SU-DHL-6 (cell line): Measurements from ENCODE around the gene HABP4.

ENCODE experiments used
- H2AFZ ChIP-seq: fragments of 200-600 bp; sonication (generic); 2 replicates; pipeline ENCODE4 v1.6.1; 2014; ENCODE audit warnings: low read depth, mild to moderate bottlenecking, moderate library complexity, mixed read lengths, antibody characterized with exemption, low read length; ENCODE audit not compliant: severe bottlenecking
- H3F3A ChIP-seq: fragments of 200-600 bp; shearing (Covaris generic); 2 replicates; pipeline ENCODE4 v1.6.0; 2016; ENCODE audit warnings: antibody characterized with exemption, mild to moderate bottlenecking; ENCODE audit not compliant: insufficient read depth
- H3K27ac ChIP-seq: fragments of 200-600 bp; sonication (generic); 2 replicates; pipeline ENCODE4 v1.5.1; 2016; ENCODE audit warnings: low read depth, mild to moderate bottlenecking, low read length, moderate library complexity, mixed read lengths
- H3K27me3 ChIP-seq: fragments of 200-600 bp; sonication (generic), shearing (Covaris generic); 2 replicates; pipeline ENCODE4 v1.6.0; 2014; ENCODE audit warnings: mild to moderate bottlenecking, low read length
- H3K36me3 ChIP-seq: fragments of 200-600 bp; sonication (generic); 2 replicates; pipeline ENCODE4 v1.6.1; 2014; ENCODE audit warnings: mild to moderate bottlenecking, low read length, mixed read lengths
- H3K4me2 ChIP-seq: fragments of 300-600, 200-600 bp; shearing (Covaris generic), sonication (generic); 2 replicates; pipeline ENCODE4 v1.6.0; 2014; ENCODE audit warnings: low read length, low read depth, mild to moderate bottlenecking; ENCODE audit not compliant: poor library complexity, severe bottlenecking
- H3K4me3 ChIP-seq: fragments of 200-600 bp; sonication (generic); 2 replicates; pipeline ENCODE4 v1.5.1; 2014; ENCODE audit warnings: antibody characterized with exemption, low read length, mild to moderate bottlenecking, mixed read lengths; ENCODE audit not compliant: insufficient read depth, poor library complexity, severe bottlenecking
- H3K79me2 ChIP-seq: fragments of 200-600 bp; sonication (generic); 2 replicates; pipeline ENCODE4 v1.6.1; 2014; ENCODE audit warnings: mild to moderate bottlenecking, low read length, moderate library complexity; ENCODE audit not compliant: insufficient read depth
- H3K9ac ChIP-seq: fragments of 200-600 bp; sonication (generic); 2 replicates; pipeline ENCODE4 v1.7.0; 2014; ENCODE audit warnings: mild to moderate bottlenecking, low read length
- H3K9me2 ChIP-seq: fragments of 200-600 bp; sonication (generic); replicated peaks from 2 replicates; pipeline ENCODE4 v1.6.1; 2014; ENCODE audit warnings: low read length; ENCODE audit not compliant: insufficient read depth
- H3K9me3 ChIP-seq: fragments of 200-600 bp; sonication (generic); 2 replicates; pipeline ENCODE4 v1.6.1; 2014; ENCODE audit warnings: low read length, mixed read lengths; ENCODE audit not compliant: insufficient read depth
- H4K20me1 ChIP-seq: fragments of 200-600 bp; sonication (generic); 2 replicates; pipeline ENCODE4 v1.6.1; 2014; ENCODE audit warnings: low read depth, mild to moderate bottlenecking, antibody characterized with exemption, low read length, moderate library complexity, mixed read lengths
- CTCF ChIP-seq: fragments of 200-600 bp; sonication (generic); IDR thresholded peaks from one replicate; pipeline ENCODE4 v1.5.1; 2017; ENCODE audit warnings: antibody characterized with exemption, mild to moderate bottlenecking, low read length, moderate library complexity; ENCODE audit not compliant: insufficient read depth, poor library complexity, severe bottlenecking
- EZH2phosphoT487 ChIP-seq: fragments of 200-600 bp; sonication (generic), shearing (Covaris generic); conservative IDR thresholded peaks from 2 replicates; pipeline ENCODE4 v1.6.1; 2018; ENCODE audit warnings: mild to moderate bottlenecking, antibody characterized with exemption, low read length, moderate library complexity, mixed read lengths

Gene HABP4

GRCh38 chr9:96486386-96487028 is 36.5 kb downstream of the HABP4 start:
- Histone ChIP-seq H3K27me3 (no peaks in the 10 kb centered on the region), H3K79me2 (no peaks in the 10 kb centered on the region), H2AFZ (no peak overlapping the region), H3K4me2 (no peak overlapping the region), H3K9ac (no peak overlapping the region), H3K36me3 (no peaks in the 10 kb centered on the region), H3F3A (no peaks in the 10 kb centered on the region), H3K4me3 (no peak overlapping the region), H4K20me1 (no peaks in the 10 kb centered on the region), H3K9me2 (no peaks in the 10 kb centered on the region), H3K27ac (no peak overlapping the region), H3K9me3 (no peaks in the 10 kb centered on the region)
- no peak for TF ChIP-seq EZH2phosphoT487
- TF ChIP-seq CTCF = no peak

DNA sequence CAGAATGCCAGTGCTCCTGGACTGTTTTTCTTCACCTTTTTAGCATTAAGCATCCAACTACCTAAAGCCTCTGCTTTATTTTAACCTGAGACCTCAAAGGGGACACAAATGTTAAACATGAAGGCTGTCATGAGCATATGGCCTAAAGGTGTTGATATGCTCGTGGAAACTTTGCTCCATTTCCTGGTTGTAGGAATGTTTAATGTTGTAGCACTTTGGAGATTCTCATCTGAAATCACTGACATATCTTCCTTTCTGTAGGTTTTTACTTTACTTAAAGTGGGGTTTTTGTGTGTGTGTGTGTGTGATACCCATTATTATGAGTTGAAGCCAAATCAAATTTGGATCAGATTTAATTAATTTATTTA is 37.0 kb downstream of the HABP4 start:
- Histone ChIP-seq H3K4me2 (no peak overlapping the region), H3K36me3 (no peaks in the 10 kb centered on the region), H3K27ac (no peak overlapping the region), H3K9me3 (no peaks in the 10 kb centered on the region), H3K79me2 (no peaks in the 10 kb centered on the region), H3K27me3 (no peaks in the 10 kb centered on the region), H3K9ac (no peak overlapping the region), H3F3A (no peaks in the 10 kb centered on the region), H3K4me3 (no peak overlapping the region), H4K20me1 (no peaks in the 10 kb centered on the region), H2AFZ (no peak overlapping the region), H3K9me2 (no peaks in the 10 kb centered on the region)
- no peak for TF ChIP-seq CTCF
- no peak for TF ChIP-seq EZH2phosphoT487

- Histone ChIP-seq H3K27ac (no peak overlapping the region), H3F3A (no peaks in the 10 kb centered on the region), H2AFZ (no peak overlapping the region), H4K20me1 (no peaks in the 10 kb centered on the region), H3K9me2 (no peaks in the 10 kb centered on the region), H3K4me2 (no peak overlapping the region), H3K4me3 (no peak overlapping the region), H3K9me3 (no peaks in the 10 kb centered on the region), H3K9ac (no peak overlapping the region), H3K36me3 (no peaks in the 10 kb centered on the region), H3K27me3 (no peaks in the 10 kb centered on the region), H3K79me2 (no peaks in the 10 kb centered on the region)
- TF ChIP-seq CTCF (no peak), EZH2phosphoT487 (no peak)
Observed at GRCh38 chr9:96487949-96488348, 38.0 kb downstream of the HABP4 start.
